Umbilical cord (tissue), 2 donors: ENCODE data around the gene PSME2. TPM values are rescaled to one million over a fixed set of nuclear protein-coding genes. Genes with fewer than 3 reads are reported as not detected.

Experiments used
- DNase-seq: peaks from one replicate; pipeline ENCODE4 v3.0.0-alpha.2; 2015; ENCODE audit warnings: low spot score
- total RNA-seq: library from RNA; depleted of rRNA; stranded (reverse); fragments of >200 nt; gene quantifications from one replicate; pipeline ENCODE4 v1.2.3, GENCODE V29; 2014; ENCODE audit warnings: low replicate concordance; ENCODE audit not compliant: insufficient read depth

PSME2 gene
- total RNA-seq, 1 donor from 2014 or later: 17.1 TPM

- no peak for DNase-seq
These were observed 33.8 kb upstream of the PSME2 start for GRCh38 chr14:24179961-24180796.

GRCh38 chr14:24179294-24179960 lies 33.0 kb upstream of the PSME2 start:
- no peak for DNase-seq

- no peak for DNase-seq
These were observed 32.2 kb upstream of the PSME2 start for GRCh38 chr14:24178399-24179178.

- DNase-seq: no peak
These were observed 31.5 kb upstream of the PSME2 start for GRCh38 chr14:24177891-24178290.

- DNase-seq: no peak
These were observed 30.8 kb upstream of the PSME2 start for GRCh38 chr14:24177041-24177825.

- DNase-seq: no peak
These were observed 30.2 kb upstream of the PSME2 start for GRCh38 chr14:24176599-24176998.

GRCh38 chr14:24172871-24173281 lies 26.5 kb upstream of the PSME2 start:
- no peak for DNase-seq

GRCh38 chr14:24172261-24172860 lies 26.0 kb upstream of the PSME2 start:
- no peak for DNase-seq

- peak; percentile 97 for DNase-seq
These were observed 25.2 kb upstream of the PSME2 start, which contains the start of gene REC8 for GRCh38 chr14:24171422-24172260. TSS of gene REC8 (plus strand) at chr14:24172080. CDS start at chr14:24172553, 473 bp downstream.

- DNase-seq: no peak
These were observed 21.2 kb upstream of the PSME2 start for GRCh38 chr14:24167469-24168114.

- DNase-seq: no peak
These were observed 19.4 kb upstream of the PSME2 start for GRCh38 chr14:24165785-24166184.

- DNase-seq: no peak
These were observed 18.1 kb upstream of the PSME2 start for GRCh38 chr14:24164518-24164991.

- no peak for DNase-seq
These were observed 15.7 kb upstream of the PSME2 start for GRCh38 chr14:24162093-24162492.

- peak; percentile 97 for DNase-seq
These were observed 14.7 kb upstream of the PSME2 start, which contains the start of gene IRF9 for GRCh38 chr14:24160850-24161804. TSS of gene IRF9 (plus strand) at chr14:24161265. CDS start at chr14:24162145, 880 bp downstream.

- DNase-seq: no peak
These were observed 14.1 kb upstream of the PSME2 start for GRCh38 chr14:24160499-24160849.

- DNase-seq: no peak
These were observed 13.5 kb upstream of the PSME2 start for GRCh38 chr14:24159777-24160498.

- DNase-seq: no peak
These were observed 10.9 kb upstream of the PSME2 start for GRCh38 chr14:24157331-24157730.
